Gastroesophageal sphincter (tissue), 2 donors: ENCODE results near the gene KHDC1.

ENCODE experiments used
- POLR2A ChIP-seq, 2 donors: fragments of 450-650 bp; IDR thresholded peaks; one replicate each; pipeline ENCODE4 v1.6.1; 2017; ENCODE audit warnings: antibody characterized with exemption in 2 of 2, mild to moderate bottlenecking in 2 of 2, moderate library complexity in 1 of 2
- POLR2AphosphoS5 ChIP-seq: sonication (generic); formaldehyde crosslinking; IDR thresholded peaks from one replicate; pipeline ENCODE4 v1.6.1; 2017; ENCODE audit warnings: antibody characterized with exemption

GRCh38 chr6:73290435-73290834, 27.4 kb upstream of the KHDC1 start:
- TF ChIP-seq POLR2AphosphoS5 = no peak
- no peak for TF ChIP-seq POLR2A (IDR thresholded peaks at IDR 0.05)
